SK-N-SH (cell line): Measurements from ENCODE around the gene PIP5KL1.

Source experiments
- POLR2AphosphoS5 ChIP-seq: IDR thresholded peaks from 2 replicates; pipeline ENCODE4 v1.6.1; 2012; ENCODE audit warnings: low read depth, low read length
- RAD21 ChIP-seq: IDR thresholded peaks from 2 replicates; pipeline ENCODE4 v1.6.1; 2012; ENCODE audit warnings: mild to moderate bottlenecking, low read length
- TF ChIP-seq, protein P1 (sequence below): fragments of 200-600 bp; sonication (generic); IDR thresholded peaks from 2 replicates; pipeline ENCODE4 v1.6.1; 2017; ENCODE audit warnings: antibody characterized with exemption, mild to moderate bottlenecking, moderate library complexity

DNA sequence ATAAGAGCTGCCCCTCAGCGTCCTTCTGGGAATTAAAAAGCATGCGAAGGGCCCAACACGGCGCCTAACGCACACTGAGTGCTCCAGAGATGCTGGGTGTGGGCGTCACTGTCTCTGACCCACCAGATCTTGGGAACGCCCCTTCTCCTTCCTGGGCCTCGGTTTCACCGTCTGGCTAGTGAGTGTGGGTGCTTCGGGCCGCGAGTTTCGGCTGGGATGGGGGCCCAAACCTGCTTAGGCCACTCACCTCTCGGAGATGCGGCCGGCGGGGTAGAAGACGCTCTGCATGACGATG, 3.7 kb downstream of the PIP5KL1 start:
- TF ChIP-seq RAD21, result no peak
- TF ChIP-seq POLR2AphosphoS5, result no peak
- TF ChIP-seq, protein P1, sequence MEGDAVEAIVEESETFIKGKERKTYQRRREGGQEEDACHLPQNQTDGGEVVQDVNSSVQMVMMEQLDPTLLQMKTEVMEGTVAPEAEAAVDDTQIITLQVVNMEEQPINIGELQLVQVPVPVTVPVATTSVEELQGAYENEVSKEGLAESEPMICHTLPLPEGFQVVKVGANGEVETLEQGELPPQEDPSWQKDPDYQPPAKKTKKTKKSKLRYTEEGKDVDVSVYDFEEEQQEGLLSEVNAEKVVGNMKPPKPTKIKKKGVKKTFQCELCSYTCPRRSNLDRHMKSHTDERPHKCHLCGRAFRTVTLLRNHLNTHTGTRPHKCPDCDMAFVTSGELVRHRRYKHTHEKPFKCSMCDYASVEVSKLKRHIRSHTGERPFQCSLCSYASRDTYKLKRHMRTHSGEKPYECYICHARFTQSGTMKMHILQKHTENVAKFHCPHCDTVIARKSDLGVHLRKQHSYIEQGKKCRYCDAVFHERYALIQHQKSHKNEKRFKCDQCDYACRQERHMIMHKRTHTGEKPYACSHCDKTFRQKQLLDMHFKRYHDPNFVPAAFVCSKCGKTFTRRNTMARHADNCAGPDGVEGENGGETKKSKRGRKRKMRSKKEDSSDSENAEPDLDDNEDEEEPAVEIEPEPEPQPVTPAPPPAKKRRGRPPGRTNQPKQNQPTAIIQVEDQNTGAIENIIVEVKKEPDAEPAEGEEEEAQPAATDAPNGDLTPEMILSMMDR, result no peak
